Ishikawa (cell line): ENCODE measurements around the gene CDH18.

Experiments used
- RAD21 ChIP-seq: IDR thresholded peaks from 2 replicates; pipeline ENCODE4 v1.6.1; 2012; ENCODE audit warnings: low read depth
- TF ChIP-seq, protein P1 (sequence below): IDR thresholded peaks from 2 replicates; pipeline ENCODE4 v1.6.1; 2012

DNA sequence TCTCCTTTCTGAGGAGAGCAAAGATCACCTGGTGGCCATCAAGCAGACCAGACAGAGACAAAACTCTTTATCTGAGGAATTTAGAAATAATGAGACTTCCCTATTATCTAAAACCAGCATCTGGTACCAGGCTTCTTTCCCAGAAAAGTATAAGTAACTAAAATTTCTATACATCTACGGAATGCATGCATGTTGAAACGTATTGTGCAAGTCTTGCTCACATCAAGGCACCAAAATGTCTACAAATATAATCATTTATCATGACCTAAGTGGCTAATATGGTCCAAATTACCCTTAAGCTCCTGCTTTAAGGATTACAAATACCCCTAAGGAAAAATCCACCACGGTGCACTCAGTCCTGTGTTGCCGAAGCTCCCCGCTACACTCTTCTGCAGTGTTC is 286.3 kb downstream of the CDH18 start:
- TF ChIP-seq, protein P1, sequence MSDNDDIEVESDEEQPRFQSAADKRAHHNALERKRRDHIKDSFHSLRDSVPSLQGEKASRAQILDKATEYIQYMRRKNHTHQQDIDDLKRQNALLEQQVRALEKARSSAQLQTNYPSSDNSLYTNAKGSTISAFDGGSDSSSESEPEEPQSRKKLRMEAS, result no peak
- no peak for TF ChIP-seq RAD21
